AML-193 (cell line): ENCODE measurements around the gene MRGPRG.

Experiments
- DNase-seq, 2 experiments: peaks; one replicate each; lab custom pipeline; 2025; lab: John Stamatoyannopoulos, UW

The MRGPRG gene

DNA sequence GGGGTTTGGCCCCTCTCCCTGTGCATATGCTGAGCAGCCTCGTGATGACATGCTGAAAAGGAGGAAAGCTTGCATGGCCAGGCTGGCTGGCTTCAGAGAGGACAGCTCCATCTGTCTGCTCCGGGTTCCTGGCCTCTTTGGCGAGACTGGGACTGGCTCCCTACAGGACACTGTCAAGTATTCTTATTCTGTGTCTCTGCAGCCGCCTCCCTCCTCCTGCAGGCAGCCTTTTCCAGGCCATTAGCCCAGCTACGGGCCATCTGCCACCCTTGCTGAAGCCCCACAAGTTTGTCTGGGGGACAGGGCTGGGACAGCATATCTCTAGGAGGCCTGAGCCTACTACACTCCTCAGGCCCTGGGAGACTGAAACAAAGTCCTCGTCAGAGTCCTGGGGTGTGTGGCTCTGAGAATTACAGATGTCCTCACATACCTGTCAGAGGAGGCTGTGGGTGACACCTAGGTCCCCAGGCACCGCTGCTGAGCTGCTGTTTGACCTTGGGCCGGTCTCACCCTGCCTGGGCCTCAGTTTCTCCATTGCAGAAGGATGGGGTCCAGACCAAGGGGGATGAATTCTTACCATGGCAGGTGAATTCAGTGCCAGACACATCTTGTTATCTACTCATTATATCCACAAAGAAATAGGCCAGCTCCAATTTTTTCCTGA lies 11.0 kb downstream of the MRGPRG start:
- no peak for DNase-seq

GRCh38 chr11:3206922-3207204 lies 11.8 kb downstream of the MRGPRG start:
- DNase-seq, result no peak

DNA sequence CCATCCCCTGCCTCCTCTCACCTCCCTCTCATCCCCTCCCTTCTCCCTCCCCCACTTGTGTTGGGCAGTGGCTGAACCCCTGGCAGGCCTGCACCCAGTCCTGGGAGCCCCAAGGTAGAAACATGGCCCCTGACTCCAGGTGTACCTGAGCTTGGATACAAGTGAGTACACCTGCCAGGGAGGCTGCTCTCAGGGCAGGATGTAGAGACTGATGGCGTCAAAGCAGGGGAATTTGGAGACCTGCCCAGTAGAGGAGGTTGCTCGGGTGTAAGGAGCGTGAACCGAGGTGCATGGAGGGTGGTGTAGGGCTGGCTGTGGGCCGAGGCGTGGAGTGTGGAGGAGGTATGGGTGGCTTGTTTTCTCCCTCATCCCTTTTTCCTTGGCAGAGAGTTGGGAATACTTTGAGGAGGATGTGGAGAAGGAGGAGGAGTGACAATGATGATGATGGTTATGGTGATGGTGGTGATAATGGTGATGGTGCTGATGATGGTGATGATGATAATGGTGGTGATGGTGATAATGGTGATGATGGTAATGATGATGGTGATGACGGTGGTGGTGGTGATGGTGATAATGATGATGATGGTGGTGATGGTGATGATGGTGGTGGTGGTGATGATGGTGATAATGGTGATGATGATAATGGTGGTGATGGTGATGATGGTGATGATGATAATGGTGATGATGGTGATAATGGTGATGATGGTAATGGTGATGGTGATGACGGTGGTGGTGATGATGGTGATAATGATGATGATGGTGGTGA lies 12.3 kb downstream of the MRGPRG start:
- no peak for DNase-seq

DNA sequence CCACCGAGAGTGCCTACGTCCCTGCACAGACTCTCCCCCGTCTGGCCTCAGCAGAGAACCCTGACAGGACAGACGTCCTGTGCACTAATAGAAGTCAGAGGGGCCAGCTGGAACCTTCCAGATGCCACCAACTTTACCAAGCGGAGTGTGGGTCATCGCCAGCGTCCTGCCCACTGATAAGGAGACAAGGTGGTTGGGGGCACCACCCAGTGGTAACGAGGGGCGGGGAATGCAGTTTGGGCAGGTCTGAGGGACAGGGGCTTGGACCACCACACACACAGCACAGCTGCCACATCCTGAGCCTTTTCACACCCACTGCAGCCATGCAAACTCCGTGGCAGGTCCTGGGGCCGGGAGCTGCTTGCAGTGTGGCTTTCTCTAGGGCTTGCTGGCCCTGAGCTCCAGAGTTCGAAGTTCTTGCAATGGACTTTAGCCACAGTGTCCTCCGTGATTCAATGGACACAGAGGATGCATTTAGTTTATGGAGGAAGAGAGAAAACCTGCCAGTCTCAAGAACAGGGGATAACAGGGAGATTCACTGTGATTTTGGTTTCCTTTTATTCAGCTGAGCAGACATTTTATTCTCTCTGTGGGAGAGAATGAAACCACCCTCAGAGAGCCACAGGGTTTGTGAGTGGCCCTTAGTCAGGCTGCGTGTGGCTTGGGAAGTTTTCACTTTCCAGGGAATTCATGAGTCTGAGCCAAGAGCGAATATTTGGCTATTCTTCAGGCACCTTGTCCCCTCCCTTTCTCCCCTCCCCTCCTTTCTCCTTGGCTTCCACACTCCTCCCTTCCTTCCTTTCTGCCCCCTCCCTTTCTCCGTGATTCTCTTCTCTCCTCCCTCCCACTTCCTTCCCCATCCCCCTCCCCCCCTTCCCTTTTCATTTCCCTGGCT lies 13.1 kb downstream of the MRGPRG start:
- DNase-seq, result no peak

DNA sequence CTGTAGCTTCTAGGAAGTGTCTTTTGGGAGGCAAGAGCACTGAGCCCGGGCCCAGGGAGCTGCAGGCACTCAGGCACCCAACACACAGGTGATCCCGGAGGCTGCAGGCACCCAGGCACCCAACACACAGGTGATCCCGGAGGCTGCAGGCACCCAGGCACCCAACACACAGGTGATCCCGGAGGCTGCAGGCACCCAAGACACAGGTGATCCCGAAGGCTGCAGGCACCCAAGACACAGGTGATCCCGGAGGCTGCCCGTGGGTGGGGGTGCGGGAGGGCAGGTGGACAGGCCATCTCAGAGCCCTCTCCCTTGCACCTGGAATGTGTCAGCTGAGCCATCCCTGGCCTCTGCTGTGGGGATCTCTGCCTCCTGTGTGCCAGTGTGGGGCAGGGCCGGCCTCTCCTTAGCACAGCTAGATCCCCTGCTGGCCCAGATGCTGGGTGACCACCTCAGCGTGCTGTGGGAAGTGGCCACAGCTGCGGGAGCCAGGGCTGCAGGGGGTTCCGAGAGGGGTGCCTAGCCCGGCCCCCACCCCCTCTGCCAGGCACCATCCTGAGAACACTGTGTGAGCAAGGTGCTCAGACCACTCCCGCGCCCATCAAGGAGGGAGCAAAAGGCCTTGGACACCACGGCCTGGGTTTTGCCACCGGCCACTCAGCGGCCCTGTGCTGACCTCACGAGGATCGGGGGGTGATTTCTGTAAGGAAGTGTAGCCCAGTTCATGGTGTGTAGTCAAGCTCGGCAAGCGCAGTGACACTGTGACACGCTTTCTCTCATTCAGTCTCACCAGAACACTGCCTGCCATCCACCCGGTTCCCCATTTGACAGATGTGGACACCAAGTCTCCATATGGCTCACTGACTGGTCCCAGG lies 14.2 kb downstream of the MRGPRG start:
- DNase-seq, result no peak

DNA sequence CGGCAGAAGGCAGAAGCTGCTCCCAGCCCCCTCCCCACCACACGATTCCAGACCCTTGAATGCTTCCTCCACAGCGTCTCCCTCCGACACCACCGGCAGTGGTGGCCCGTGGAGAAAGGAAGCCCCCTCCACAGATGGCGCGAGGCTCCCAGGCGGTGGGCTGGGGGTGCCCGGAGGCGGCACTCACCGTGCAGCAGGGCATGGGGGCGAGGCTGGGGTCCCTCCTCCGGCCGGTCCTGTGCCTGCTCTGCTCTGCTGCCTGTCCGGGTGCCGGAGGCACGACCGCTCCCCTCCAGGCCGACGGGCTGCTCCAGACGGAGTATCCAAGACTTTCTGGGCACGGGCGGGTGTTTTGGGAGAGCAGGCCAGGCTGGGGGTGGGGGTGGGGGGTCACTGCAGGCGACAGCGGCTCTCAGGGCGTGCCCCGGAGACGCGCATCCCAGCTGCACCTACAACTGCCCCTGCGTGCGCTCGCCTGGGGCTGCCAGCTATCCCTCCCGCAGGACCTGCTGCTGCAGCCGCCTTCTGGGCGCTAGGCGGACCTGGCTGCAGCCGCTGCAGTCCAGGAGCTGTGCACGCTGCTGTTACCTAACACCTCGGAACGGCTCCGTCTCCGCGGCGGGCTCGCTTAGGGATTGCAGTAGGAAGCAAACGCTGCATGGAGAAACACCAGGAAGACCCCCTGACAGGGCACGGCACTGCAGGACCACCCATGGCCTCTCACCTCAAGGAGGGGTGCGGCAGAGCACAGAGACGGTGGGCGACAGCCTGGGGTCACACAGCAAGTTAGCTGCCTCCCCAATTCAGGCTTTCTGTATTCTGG lies 15.2 kb downstream of the MRGPRG start:
- no peak for DNase-seq

- DNase-seq, result no peak
Measured at GRCh38 chr11:3202759-3203158, 15.9 kb downstream of the MRGPRG start.

- DNase-seq, result no peak
Measured at GRCh38 chr11:3202305-3202704, 16.3 kb downstream of the MRGPRG start.

GRCh38 chr11:3201677-3202181 lies 16.9 kb downstream of the MRGPRG start:
- DNase-seq, result no peak

DNA sequence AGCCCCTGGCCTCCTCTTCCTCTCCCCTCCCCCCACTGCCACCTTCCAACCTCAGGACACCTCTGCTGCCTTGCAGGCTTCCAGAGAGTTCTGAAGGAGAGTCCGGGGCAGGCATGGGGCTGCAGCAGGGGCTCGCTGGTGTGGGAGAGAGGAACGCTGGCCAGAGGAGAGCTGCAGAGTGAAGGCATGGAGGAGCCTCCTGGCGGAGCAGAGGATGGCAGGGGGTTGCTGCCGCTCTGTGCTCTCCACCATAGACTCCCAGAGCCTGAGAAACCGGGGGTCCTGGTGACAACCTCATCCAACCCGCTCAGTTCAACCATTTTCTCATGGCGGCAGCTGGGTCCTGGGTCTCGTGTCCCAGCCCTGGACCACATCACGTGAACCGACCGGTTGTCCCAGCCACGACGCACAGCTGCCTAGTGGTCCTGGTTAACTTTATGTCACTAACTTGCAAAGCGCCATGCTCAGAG lies 17.5 kb downstream of the MRGPRG start:
- no peak for DNase-seq

DNA sequence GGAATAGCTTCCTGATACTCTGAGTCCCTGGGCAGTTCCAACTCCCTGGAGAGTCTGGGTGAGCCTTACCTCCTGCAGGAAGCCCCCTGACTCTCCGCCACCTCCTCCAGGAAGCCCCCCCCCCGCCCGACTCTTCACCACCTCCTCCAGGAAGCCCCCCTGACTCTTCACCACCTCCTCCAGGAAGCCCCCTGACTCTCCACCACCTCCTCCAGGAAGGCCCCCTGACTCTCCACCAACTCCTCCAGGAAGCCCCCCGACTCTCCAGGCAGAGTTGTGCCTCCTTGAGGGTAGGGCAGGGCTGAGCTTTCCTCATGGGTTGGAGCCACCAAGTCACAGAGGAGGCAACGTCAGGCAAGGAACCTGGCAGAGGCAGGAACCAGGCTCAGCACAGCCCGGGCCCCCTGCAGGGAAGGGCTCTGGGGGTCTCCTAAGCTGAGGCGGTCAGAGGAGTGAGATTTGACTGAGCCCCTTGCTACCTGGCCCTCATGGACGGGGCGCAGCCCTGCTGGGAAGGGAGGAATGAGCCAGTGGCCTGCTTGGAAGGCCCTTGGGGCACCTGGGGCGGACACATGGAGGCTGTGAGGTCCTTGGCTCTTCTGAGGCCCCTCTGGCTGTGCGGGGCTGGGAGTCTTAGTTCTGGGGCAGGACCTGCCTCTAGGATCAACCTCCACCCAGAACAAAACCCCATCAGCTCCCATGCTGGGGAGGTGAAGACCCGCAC lies 18.1 kb downstream of the MRGPRG start:
- no peak for DNase-seq

- DNase-seq, result no peak
Measured at GRCh38 chr11:3199537-3200295, 18.9 kb downstream of the MRGPRG start.

- DNase-seq, result no peak
Measured at GRCh38 chr11:3198815-3199214, 19.8 kb downstream of the MRGPRG start.

DNA sequence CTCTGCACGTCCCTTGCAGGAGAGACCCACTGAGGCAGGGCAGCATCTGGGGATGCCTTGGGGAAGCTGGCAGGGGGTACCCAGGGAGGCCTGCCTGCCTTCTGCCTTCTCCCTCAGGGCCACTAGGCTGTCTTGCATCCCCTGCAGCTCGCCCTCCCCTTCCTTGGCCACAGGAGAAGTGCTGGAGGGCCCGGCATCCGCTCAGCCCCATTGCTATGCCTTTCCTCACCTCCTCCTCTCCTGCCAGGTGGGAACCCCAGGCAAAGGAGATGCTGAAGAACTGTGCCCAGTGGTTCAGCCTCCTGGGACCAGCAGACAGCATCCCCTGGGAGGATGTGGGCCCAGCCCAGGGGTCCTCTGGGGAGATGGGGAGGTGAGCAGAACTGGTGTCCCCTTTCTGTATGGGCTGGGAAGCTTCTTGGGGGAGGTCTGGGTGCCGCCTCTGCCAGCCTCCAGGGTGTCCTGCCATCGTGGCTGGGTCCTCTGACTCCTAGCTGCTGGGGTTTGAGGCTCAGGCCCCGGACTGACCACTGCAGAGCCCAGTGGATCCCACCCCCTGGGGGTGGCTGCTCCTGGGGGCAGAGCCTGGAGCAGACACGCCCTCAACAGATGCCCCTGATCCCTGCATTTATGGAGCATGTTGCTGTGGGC lies 20.6 kb downstream of the MRGPRG start:
- DNase-seq, result no peak

DNA sequence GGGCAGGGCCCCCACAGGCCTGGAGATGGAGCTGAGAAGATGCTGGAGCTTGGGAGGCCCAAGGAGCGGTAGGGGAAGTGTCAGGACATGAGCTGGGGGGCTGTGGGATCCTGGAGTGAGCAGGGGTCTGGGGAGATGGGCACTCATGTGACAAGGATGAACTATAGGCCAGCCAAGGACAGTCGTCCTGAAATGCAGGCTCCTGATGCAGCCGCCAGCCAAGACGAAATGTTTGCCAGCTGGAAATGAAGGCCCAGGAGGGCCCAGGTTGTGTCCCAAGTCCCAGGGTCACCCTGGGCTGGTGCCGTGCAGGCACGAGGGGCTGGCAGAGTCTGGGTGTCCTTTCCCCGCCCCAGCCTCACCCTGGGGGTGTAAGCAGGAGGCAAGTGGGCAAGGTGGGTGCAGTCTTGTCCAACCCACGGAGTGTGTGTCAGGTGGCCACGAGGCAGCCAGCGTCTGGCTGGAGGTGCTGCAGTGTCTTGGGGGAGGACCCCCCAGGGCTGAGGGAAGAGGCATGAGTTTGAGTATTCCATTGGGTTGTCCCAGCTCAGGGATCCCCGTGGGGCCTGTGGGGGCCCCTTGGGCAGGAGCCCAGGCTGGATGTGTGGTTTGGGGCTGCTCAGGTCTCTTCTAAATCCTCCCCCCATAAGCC lies 21.4 kb downstream of the MRGPRG start:
- DNase-seq, result no peak

DNA sequence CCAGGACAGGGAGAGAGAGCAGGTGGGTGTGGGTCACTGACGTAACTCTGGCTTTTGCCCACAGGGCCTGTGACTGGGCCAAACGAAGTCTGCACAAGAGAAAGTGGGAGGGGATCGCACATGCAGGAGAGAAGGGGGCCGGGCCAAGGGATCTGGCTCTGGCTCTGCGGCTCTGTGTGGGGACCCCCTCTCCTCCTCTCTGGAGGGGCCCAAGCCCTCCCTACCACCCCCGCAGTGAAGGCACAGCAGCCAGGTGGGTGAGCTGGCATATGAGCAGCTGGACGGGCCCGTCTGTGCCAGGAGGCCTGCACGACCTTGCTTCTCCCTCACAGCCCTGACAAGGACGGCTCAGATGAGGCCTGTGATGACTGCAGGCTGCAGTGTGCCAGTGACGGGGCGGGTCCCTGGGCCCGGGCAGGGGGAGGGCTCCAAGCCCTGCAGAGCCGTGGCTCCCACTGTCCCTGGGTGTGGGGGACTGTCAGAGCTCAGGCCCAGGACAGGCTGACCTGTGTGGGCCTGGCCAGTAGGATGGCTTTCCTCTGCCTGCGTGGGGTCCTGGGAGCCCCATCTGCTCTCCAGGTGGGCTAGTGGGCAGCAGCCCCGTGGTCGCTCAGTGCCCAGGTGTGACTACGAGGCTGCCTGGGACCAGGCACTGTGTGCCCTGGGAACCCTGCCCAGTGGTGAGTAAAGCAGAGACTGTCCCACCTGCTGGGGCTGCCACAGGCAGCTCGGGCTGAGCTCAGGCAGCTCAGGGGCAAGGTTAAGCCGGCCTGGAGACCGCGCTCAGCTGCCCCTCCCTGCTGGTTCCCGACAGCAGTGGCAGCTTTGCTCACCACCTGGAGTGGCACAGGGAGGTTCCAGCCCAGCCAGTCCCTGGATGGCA lies 22.2 kb downstream of the MRGPRG start:
- DNase-seq, result no peak
